HepG2 (cell line): ENCODE data around the gene DUOXA2. TPM values are rescaled to one million over a fixed set of nuclear protein-coding genes. Genes with fewer than 3 reads are reported as not detected.

ENCODE experiments used
- ATAC-seq: fragments of 200-7000 bp; cut with Tn5 transposase; 3 replicates; pipeline ENCODE4 v1.9.1; 2020; ENCODE audit warnings: mild to moderate bottlenecking, moderate library complexity
- BruUV-seq: library from RNA; stranded (reverse); fragments of 400-500 nt; replicated peaks from 2 replicates; lab custom pipeline; 2021; lab: Mats Ljungman, UMichigan
- CTCF ChIA-PET: fragments of 300-600 bp; formaldehyde crosslinking; extraction: SDS; loops from one replicate; lab custom pipeline; 2021; ENCODE audit warnings: low total read pairs, inconsistent platforms, low intra/inter-chr PET ratio; lab: Yijun Ruan, JAX
- POLR2A ChIA-PET: fragments of 350-600 bp; sonication (Branson Sonifier 250); formaldehyde crosslinking; loops from one replicate; lab custom pipeline; 2020; ENCODE audit warnings: antibody characterized with exemption, inconsistent platforms; lab: Yijun Ruan, JAX
- DNase-seq: peaks from one replicate; pipeline ENCODE4 v3.0.0-alpha.2; 2015; ENCODE audit warnings: low spot score
- FAIRE-seq: peaks from 3 replicates; lab custom pipeline; 2011; peaks lifted over from hg19 to GRCh38; lab: Jason Lieb, UNC
- H2AFZ ChIP-seq: one replicate; pipeline ENCODE4 v1.6.1; 2011; ENCODE audit warnings: low read length, inconsistent platforms
- H3K27ac ChIP-seq: fragments of 300-600 bp; 3 replicates; pipeline ENCODE4 v1.8.0; 2011; ENCODE audit warnings: mixed run types, mild to moderate bottlenecking, mixed read lengths, low read length, inconsistent platforms; ENCODE audit not compliant: insufficient read depth; ENCODE audit errors: extremely low read length
- H3K27me3 ChIP-seq, 2 experiments: fragments of 200-600 bp in 1 of 2; 2 replicates in 1 of 2; 3 replicates in 1 of 2; pipeline versions ENCODE4 v1.6.0 to v1.8.0; 2011; ENCODE audit warnings: low read length in 2 of 2, mild to moderate bottlenecking in 2 of 2, moderate library complexity in 2 of 2, inconsistent platforms in 1 of 2; ENCODE audit not compliant: insufficient read depth in 2 of 2, control insufficient read depth in 1 of 2
- H3K36me3 ChIP-seq, 2 experiments: fragments of 200-600 bp in 1 of 2; replicated peaks in 1 of 2; 2 replicates in 1 of 2; 3 replicates in 1 of 2; pipeline versions ENCODE4 v1.5.1 to v1.8.0; 2011; ENCODE audit warnings: low read length in 2 of 2, inconsistent platforms in 1 of 2; ENCODE audit not compliant: insufficient read depth in 2 of 2, control insufficient read depth in 1 of 2
- H3K4me1 ChIP-seq: 2 replicates; pipeline ENCODE4 v1.5.1; 2012; ENCODE audit warnings: low read length, inconsistent platforms; ENCODE audit not compliant: insufficient read depth
- H3K4me2 ChIP-seq: 2 replicates; pipeline ENCODE4 v1.6.0; 2011; ENCODE audit warnings: low read depth, low read length, inconsistent platforms
- H3K4me3 ChIP-seq, 3 experiments: fragments of 200-600 bp in 1 of 3; sonication (generic), shearing (Covaris generic) in 1 of 3; replicated peaks in 1 of 3; 2 replicates each; pipeline ENCODE4 v1.5.1; 2011 to 2016; ENCODE audit warnings: low read length in 3 of 3, inconsistent platforms in 2 of 3, low read depth in 2 of 3, mild to moderate bottlenecking in 2 of 3, control low read depth in 1 of 3, mixed read lengths in 1 of 3; ENCODE audit not compliant: insufficient read depth in 1 of 3
- H3K79me2 ChIP-seq: one replicate; pipeline ENCODE4 v1.6.1; 2011; ENCODE audit warnings: low read length, inconsistent platforms; ENCODE audit not compliant: insufficient read depth
- H3K9ac ChIP-seq: 2 replicates; pipeline ENCODE4 v1.6.0; 2011; ENCODE audit warnings: mild to moderate bottlenecking, low read depth, low read length, inconsistent platforms; ENCODE audit not compliant: insufficient read depth
- H3K9me3 ChIP-seq: 2 replicates; pipeline ENCODE4 v1.5.1; 2012; ENCODE audit warnings: mild to moderate bottlenecking, low read length
- H4K20me1 ChIP-seq: 2 replicates; pipeline ENCODE4 v1.6.0; 2011; ENCODE audit warnings: inconsistent platforms, mild to moderate bottlenecking, low read length, moderate library complexity; ENCODE audit not compliant: insufficient read depth
- CHD4 ChIP-seq: fragments of 200-600 bp; sonication (generic); IDR thresholded peaks from 2 replicates; pipeline ENCODE4 v1.7.0; 2017; ENCODE audit warnings: mild to moderate bottlenecking, low read length, borderline replicate concordance
- EZH2 ChIP-seq: conservative IDR thresholded peaks from 2 replicates; pipeline ENCODE4 v1.6.1; 2012; ENCODE audit warnings: mild to moderate bottlenecking, low read depth, low read length, moderate library complexity
- NAIF1 ChIP-seq: sonication (generic); formaldehyde crosslinking; IDR thresholded peaks from 2 replicates; pipeline ENCODE4 v1.5.0; 2020; ENCODE audit warnings: mild to moderate bottlenecking, missing genetic modification reagents, borderline replicate concordance
- NFYC ChIP-seq: IDR thresholded peaks from 2 replicates; pipeline ENCODE4 v1.6.1; 2016; ENCODE audit warnings: missing genetic modification reagents, missing compliant biosample characterization
- PTBP1 ChIP-seq: fragments of 200-400 bp; formaldehyde crosslinking; IDR thresholded peaks from 2 replicates; pipeline ENCODE4 v1.6.1; 2018; ENCODE audit warnings: low read length, low read depth; ENCODE audit not compliant: poor library complexity, severe bottlenecking
- THYN1 ChIP-seq: sonication (generic); formaldehyde crosslinking; IDR thresholded peaks from 2 replicates; pipeline ENCODE4 v1.8.1; 2023; ENCODE audit warnings: low read depth, mild to moderate bottlenecking, moderate library complexity, missing genetic modification reagents, borderline replicate concordance
- TOPORS ChIP-seq: sonication (generic); formaldehyde crosslinking; IDR thresholded peaks from 2 replicates; pipeline ENCODE4 v1.8.0; 2023; ENCODE audit warnings: mild to moderate bottlenecking, missing genetic modification reagents
- ZFYVE20 ChIP-seq: sonication (generic); formaldehyde crosslinking; IDR thresholded peaks from 2 replicates; pipeline ENCODE4 v1.8.0; 2023; ENCODE audit warnings: low read depth, mild to moderate bottlenecking, moderate library complexity, missing genetic modification reagents, borderline replicate concordance
- ZNF136 ChIP-seq: sonication (generic); formaldehyde crosslinking; IDR thresholded peaks from 2 replicates; pipeline ENCODE4 v1.8.1; 2022; ENCODE audit warnings: low read depth, mild to moderate bottlenecking, moderate library complexity, missing genetic modification reagents
- ZNF557 ChIP-seq: sonication (generic); formaldehyde crosslinking; IDR thresholded peaks from 2 replicates; pipeline ENCODE4 v1.4.0; 2020; ENCODE audit warnings: missing genetic modification reagents
- ZNF879 ChIP-seq: sonication (generic); formaldehyde crosslinking; IDR thresholded peaks from 2 replicates; pipeline ENCODE4 v1.8.1; 2023; ENCODE audit warnings: missing genetic modification reagents
- WGBS: methylation state at CpG from one replicate; pipeline ENCODE4 v1.1.6; 2017; ENCODE audit warnings: low lambda C conversion rate; 5-methylcytosine and 5-hydroxymethylcytosine counted together
- in situ Hi-C: cut with HindIII; loops from 2 replicates; pipeline ENCODE4 v1.10.0; 2017; ENCODE audit warnings: low pct_unique_long_range_greater_than_20kb; ENCODE audit not compliant: extremely low pct_ligation_motif_present
- intact Hi-C: fragments of 100-400 bp; cut with micrococcal nuclease; formaldehyde crosslinking; loops from one replicate; pipeline ENCODE4 v1.10.0; 2022; ENCODE audit not compliant: unreplicated experiment
- polyA plus RNA-seq, 8 experiments: library from polyadenylated mRNA; depleted of rRNA in 3 of 8; stranded (reverse) in 7 of 8; unstranded in 1 of 8; fragments of >200 nt; fragmentation: Illumina TruSeq in 4 of 8; extraction: Trizol in 4 of 8; gene quantifications; 2 replicates each; pipeline versions ENCODE4 v1.2.1 to v1.2.3, GENCODE V29; 2011 to 2016; ENCODE audit warnings: low read depth in 4 of 8, missing spikeins in 1 of 8, mixed read lengths in 1 of 8; ENCODE audit not compliant: insufficient read depth in 1 of 8
- total RNA-seq, 5 experiments: library from RNA; depleted of rRNA; stranded (reverse); fragments of >200 nt; fragmentation: Illumina TruSeq; extraction: Trizol; gene quantifications; 2 replicates each; pipeline ENCODE4 v1.2.3, GENCODE V29; 2016; ENCODE audit warnings: low read depth in 1 of 5
- TF ChIP-seq, protein P1 (sequence below): sonication (generic); formaldehyde crosslinking; IDR thresholded peaks from 2 replicates; pipeline ENCODE4 v1.4.0; 2020; ENCODE audit warnings: missing genetic modification reagents

Gene DUOXA2
- total and polyA plus RNA-seq, 2 of the 13 experiments (the other 11 are each of a cell fraction or from before 2014, with no cell fraction given) = 0.32 TPM; not detected in 1

DNA sequence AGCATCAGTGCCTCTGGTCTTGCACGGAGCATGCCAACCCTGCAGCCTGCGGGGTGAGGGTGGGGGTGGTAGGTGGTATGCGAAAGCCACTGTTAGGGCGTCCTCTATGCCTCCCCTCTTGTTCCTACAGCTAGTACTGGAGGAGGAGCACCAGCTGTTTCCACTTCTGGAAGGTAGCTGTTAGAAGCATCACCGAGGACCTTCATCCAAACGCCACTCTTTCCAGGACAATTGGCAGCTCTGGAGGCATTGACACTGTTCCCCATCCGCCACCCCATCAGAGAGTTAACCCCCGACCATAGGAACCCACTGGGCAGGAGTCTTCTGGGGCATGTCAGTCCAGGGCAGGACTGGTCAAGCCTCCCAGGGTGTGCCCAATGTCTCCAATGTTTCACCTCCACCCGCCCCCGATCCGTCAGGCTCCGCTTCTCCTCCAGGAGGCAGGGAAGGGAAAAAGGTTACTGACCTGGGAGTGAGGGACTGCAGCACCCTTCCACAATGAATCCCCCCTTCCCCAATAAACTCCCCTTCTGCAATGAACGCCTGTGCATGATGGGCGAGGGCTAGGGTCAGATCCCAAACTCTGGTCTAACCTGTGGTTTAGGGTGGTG lies 641 bp upstream of the DUOXA2 start:
- H3K4me3 ChIP-seq = no peak overlapping the region
- H3K4me2 ChIP-seq = peak overlapping the region; percentile 78; the same call in 1 of the 2 replicates
- in situ Hi-C loops = no loop called here
- 44% methylated on average over 9 of the region's 14 CpGs for WGBS
- FAIRE-seq (no peak), DNase-seq (no peak), ATAC-seq (no peak)
- peaks cover 25% of the 10 kb centered on the region for H3K4me1 ChIP-seq
- H3K36me3 ChIP-seq = no peaks in the 10 kb centered on the region
- no peak overlapping the region for H3K27ac ChIP-seq
- H4K20me1 ChIP-seq = no peaks in the 10 kb centered on the region
- no peaks in the 10 kb centered on the region for H3K9me3 ChIP-seq
- H2AFZ ChIP-seq = no peak overlapping the region
- intact Hi-C loops = no loop called here
- ChIA-PET CTCF (no interaction called here), POLR2A (no interaction called here)
- no peaks in the 10 kb centered on the region for H3K79me2 ChIP-seq
- TF ChIP-seq ZNF136 (CRISPR knock-in tag) (no peak), EZH2 (peak; percentile 9; the same call in 1 of the 2 replicates)
- H3K27me3 ChIP-seq = peaks cover 15 to 62% of the 10 kb centered on the region in 2 experiments
- BruUV-seq = no TSS peak
- no peak overlapping the region for H3K9ac ChIP-seq

DNA sequence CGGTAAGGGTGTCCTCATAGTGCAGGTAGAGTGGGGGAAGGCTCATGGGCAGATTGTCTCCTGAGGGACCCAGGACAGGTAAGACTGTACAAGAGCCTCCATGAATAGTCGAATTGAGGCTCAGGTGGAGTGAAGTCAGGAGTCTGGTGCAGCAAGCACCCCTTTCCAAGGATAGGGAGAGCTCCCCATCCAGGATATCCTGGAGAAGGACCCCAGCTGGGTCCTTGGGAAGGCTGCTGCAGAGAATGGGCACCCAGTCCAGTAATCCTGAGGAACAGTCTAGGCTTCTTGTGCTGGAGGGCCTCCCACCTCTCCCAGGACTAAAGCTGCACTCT lies 592 bp downstream of the DUOXA2 start:
- peaks cover 25% of the 10 kb centered on the region for H3K4me1 ChIP-seq
- peak overlapping the region in 1 of 3 experiments; percentile 61; a peak in 1 of 6 replicates for H3K4me3 ChIP-seq
- H3K36me3 ChIP-seq = no peaks in the 10 kb centered on the region
- CTCF ChIA-PET = no interaction called here
- FAIRE-seq (no peak), ATAC-seq (peak; percentile 3), DNase-seq (no peak)
- H3K79me2 ChIP-seq = no peaks in the 10 kb centered on the region
- no peaks in the 10 kb centered on the region for H3K9me3 ChIP-seq
- H4K20me1 ChIP-seq = no peaks in the 10 kb centered on the region
- in situ Hi-C loops = no loop called here
- peaks cover 13 to 54% of the 10 kb centered on the region in 2 experiments for H3K27me3 ChIP-seq
- BruUV-seq = no TSS peak
- H3K4me2 ChIP-seq = peak overlapping the region; percentile 78
- TF ChIP-seq ZNF557 (CRISPR knock-in tag) (no peak), THYN1 (CRISPR knock-in tag) (no peak), NAIF1 (CRISPR knock-in tag) (no peak), ZNF879 (no peak), NFYC (CRISPR knock-in tag) (no peak), PTBP1 (no peak), CHD4 (no peak), TOPORS (CRISPR knock-in tag) (no peak), ZFYVE20 (CRISPR knock-in tag) (no peak)
- TF ChIP-seq, protein P1, sequence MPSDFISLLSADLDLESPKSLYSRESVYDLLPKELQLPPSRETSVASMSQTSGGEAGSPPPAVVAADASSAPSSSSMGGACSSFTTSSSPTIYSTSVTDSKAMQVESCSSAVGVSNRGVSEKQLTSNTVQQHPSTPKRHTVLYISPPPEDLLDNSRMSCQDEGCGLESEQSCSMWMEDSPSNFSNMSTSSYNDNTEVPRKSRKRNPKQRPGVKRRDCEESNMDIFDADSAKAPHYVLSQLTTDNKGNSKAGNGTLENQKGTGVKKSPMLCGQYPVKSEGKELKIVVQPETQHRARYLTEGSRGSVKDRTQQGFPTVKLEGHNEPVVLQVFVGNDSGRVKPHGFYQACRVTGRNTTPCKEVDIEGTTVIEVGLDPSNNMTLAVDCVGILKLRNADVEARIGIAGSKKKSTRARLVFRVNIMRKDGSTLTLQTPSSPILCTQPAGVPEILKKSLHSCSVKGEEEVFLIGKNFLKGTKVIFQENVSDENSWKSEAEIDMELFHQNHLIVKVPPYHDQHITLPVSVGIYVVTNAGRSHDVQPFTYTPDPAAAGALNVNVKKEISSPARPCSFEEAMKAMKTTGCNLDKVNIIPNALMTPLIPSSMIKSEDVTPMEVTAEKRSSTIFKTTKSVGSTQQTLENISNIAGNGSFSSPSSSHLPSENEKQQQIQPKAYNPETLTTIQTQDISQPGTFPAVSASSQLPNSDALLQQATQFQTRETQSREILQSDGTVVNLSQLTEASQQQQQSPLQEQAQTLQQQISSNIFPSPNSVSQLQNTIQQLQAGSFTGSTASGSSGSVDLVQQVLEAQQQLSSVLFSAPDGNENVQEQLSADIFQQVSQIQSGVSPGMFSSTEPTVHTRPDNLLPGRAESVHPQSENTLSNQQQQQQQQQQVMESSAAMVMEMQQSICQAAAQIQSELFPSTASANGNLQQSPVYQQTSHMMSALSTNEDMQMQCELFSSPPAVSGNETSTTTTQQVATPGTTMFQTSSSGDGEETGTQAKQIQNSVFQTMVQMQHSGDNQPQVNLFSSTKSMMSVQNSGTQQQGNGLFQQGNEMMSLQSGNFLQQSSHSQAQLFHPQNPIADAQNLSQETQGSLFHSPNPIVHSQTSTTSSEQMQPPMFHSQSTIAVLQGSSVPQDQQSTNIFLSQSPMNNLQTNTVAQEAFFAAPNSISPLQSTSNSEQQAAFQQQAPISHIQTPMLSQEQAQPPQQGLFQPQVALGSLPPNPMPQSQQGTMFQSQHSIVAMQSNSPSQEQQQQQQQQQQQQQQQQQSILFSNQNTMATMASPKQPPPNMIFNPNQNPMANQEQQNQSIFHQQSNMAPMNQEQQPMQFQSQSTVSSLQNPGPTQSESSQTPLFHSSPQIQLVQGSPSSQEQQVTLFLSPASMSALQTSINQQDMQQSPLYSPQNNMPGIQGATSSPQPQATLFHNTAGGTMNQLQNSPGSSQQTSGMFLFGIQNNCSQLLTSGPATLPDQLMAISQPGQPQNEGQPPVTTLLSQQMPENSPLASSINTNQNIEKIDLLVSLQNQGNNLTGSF (CRISPR knock-in tag) = no peak
- POLR2A ChIA-PET = no interaction called here
- intact Hi-C loops = no loop called here
- 0% methylated on average over 2 of the region's 2 CpGs for WGBS
- H3K9ac ChIP-seq = no peak overlapping the region
- H3K27ac ChIP-seq = no peak overlapping the region
- no peak overlapping the region for H2AFZ ChIP-seq
